GM18868 (cell line): Measurements from ENCODE around the gene DAZAP1.

Experiments
- ATAC-seq: cut with Tn5 transposase; IDR thresholded peaks from one replicate; pipeline ENCODE4 v1.9.1; 2021; ENCODE audit warnings: mild to moderate bottlenecking, moderate library complexity; ENCODE audit not compliant: unreplicated experiment

DAZAP1 gene

GRCh38 chr19:1455336-1456120 lies 48.1 kb downstream of the DAZAP1 start:
- ATAC-seq: no peak

- no peak for ATAC-seq
Measured at GRCh38 chr19:1456121-1456900, 48.9 kb downstream of the DAZAP1 start.

GRCh38 chr19:1457031-1457739 lies 49.8 kb downstream of the DAZAP1 start:
- ATAC-seq: no peak

GRCh38 chr19:1457892-1458291 lies 50.5 kb downstream of the DAZAP1 start:
- no peak for ATAC-seq

GRCh38 chr19:1459479-1459878 lies 52.1 kb downstream of the DAZAP1 start:
- ATAC-seq: no peak

- ATAC-seq: no peak
Measured at GRCh38 chr19:1460033-1460995, 52.9 kb downstream of the DAZAP1 start.

- no peak for ATAC-seq
Measured at GRCh38 chr19:1461862-1462261, 54.5 kb downstream of the DAZAP1 start.

- ATAC-seq: no peak
Measured at GRCh38 chr19:1465191-1466016, 58.0 kb downstream of the DAZAP1 start.

- ATAC-seq: no peak
Measured at GRCh38 chr19:1466018-1466460, 58.7 kb downstream of the DAZAP1 start.

GRCh38 chr19:1466461-1467214 lies 59.3 kb downstream of the DAZAP1 start:
- no peak for ATAC-seq

GRCh38 chr19:1467215-1467489 lies 59.8 kb downstream of the DAZAP1 start:
- ATAC-seq: no peak

- ATAC-seq: no peak
Measured at GRCh38 chr19:1467490-1468273, 60.3 kb downstream of the DAZAP1 start.

- ATAC-seq: no peak
Measured at GRCh38 chr19:1468274-1468820, 61.0 kb downstream of the DAZAP1 start.

- ATAC-seq: no peak
Measured at GRCh38 chr19:1468821-1469254, 61.5 kb downstream of the DAZAP1 start.

- ATAC-seq: no peak
Measured at GRCh38 chr19:1469255-1470054, 62.1 kb downstream of the DAZAP1 start.

- ATAC-seq: no peak
Measured at GRCh38 chr19:1470055-1470304, 62.6 kb downstream of the DAZAP1 start.

- ATAC-seq: no peak
Measured at GRCh38 chr19:1470305-1471009, 63.1 kb downstream of the DAZAP1 start.
